Stomach (tissue), 4 donors: ENCODE results near the gene FAXDC2.

ENCODE experiments used
- CTCF ChIP-seq, 7 experiments: fragments of 450-650 bp in 4 of 7; fragments of 200-600 bp in 3 of 7; sonication (generic) in 3 of 7; IDR thresholded peaks; one replicate each; pipeline ENCODE4 v1.5.1; 2016 to 2019; ENCODE audit warnings: antibody characterized with exemption in 7 of 7, control low read depth in 2 of 7, mild to moderate bottlenecking in 1 of 7
- EP300 ChIP-seq: sonication (generic); formaldehyde crosslinking; IDR thresholded peaks from one replicate; pipeline ENCODE4 v1.6.1; 2017; ENCODE audit warnings: antibody characterized with exemption
- POLR2A ChIP-seq, 4 donors: fragments of 450-650 bp; IDR thresholded peaks; one replicate each; pipeline ENCODE4 v1.6.1; 2016; ENCODE audit warnings: antibody characterized with exemption in 4 of 4, control low read depth in 2 of 4, mild to moderate bottlenecking in 1 of 4, moderate library complexity in 1 of 4
- POLR2AphosphoS5 ChIP-seq, 3 donors: sonication (generic); formaldehyde crosslinking; IDR thresholded peaks; one replicate each; pipeline ENCODE4 v1.6.1; 2016; ENCODE audit warnings: antibody characterized with exemption in 3 of 3

- TF ChIP-seq CTCF (IDR thresholded peaks at IDR 0.05) (no peak), POLR2AphosphoS5 (IDR thresholded peaks at IDR 0.05) (no peak), EP300 (no peak), POLR2A (IDR thresholded peaks at IDR 0.05) (no peak)
These were observed 52.6 kb downstream of the FAXDC2 start for GRCh38 chr5:154797762-154798161.
